CD14-positive monocyte (primary cell): ENCODE measurements around the gene KIRREL3. TPM values are rescaled to one million over a fixed set of nuclear protein-coding genes. Genes with fewer than 3 reads are reported as not detected.

Experiments
- DNase-seq, 3 donors: peaks; one replicate each; pipeline ENCODE4 v3.0.0-alpha.2; 2011 to 2022
- H2AFZ ChIP-seq: 2 replicates; pipeline ENCODE4 v1.6.0; 2012; ENCODE audit warnings: mild to moderate bottlenecking, low read depth, low read length, inconsistent platforms; ENCODE audit not compliant: insufficient read depth, poor library complexity, severe bottlenecking
- H3K27ac ChIP-seq, 2 donors: 1 replicate in 1 of 2; 2 replicates in 1 of 2; pipeline ENCODE4 v1.5.1; 2012 to 2013; ENCODE audit warnings: low read length in 2 of 2, control low read depth in 1 of 2, inconsistent platforms in 1 of 2, low read depth in 1 of 2, mild to moderate bottlenecking in 1 of 2
- H3K27me3 ChIP-seq, 2 donors: one replicate each; pipeline versions ENCODE4 v1.6.0 to v1.6.1; 2011 to 2013; ENCODE audit warnings: low read length in 2 of 2; ENCODE audit not compliant: control insufficient read depth in 2 of 2, insufficient read depth in 2 of 2
- H3K36me3 ChIP-seq, 2 donors: replicated peaks in 1 of 2; 1 replicate in 1 of 2; 2 replicates in 1 of 2; pipeline versions ENCODE4 v1.5.1 to v1.6.1; 2012 to 2013; ENCODE audit warnings: low read length in 2 of 2, control low read depth in 1 of 2, inconsistent platforms in 1 of 2, mild to moderate bottlenecking in 1 of 2; ENCODE audit not compliant: insufficient read depth in 2 of 2, control insufficient read depth in 1 of 2
- H3K4me1 ChIP-seq, 2 donors: 1 replicate in 1 of 2; 2 replicates in 1 of 2; pipeline versions ENCODE4 v1.5.1 to v1.6.1; 2012 to 2013; ENCODE audit warnings: low read length in 2 of 2, control low read depth in 1 of 2, inconsistent platforms in 1 of 2, mild to moderate bottlenecking in 1 of 2, moderate library complexity in 1 of 2; ENCODE audit not compliant: insufficient read depth in 2 of 2, control insufficient read depth in 1 of 2
- H3K4me2 ChIP-seq: replicated peaks from 2 replicates; pipeline ENCODE3; 2012; ENCODE audit warnings: low read length, moderate library complexity, mild to moderate bottlenecking; ENCODE audit not compliant: poor library complexity, severe bottlenecking; ENCODE audit errors: extremely low read depth
- H3K4me3 ChIP-seq, 3 experiments: fragments of 200-600 bp in 1 of 3; sonication (generic) in 1 of 3; replicated peaks in 1 of 3; 1 replicate in 2 of 3; 2 replicates in 1 of 3; pipeline ENCODE4 v1.5.1; 2011 to 2013; ENCODE audit warnings: low read length in 3 of 3, mild to moderate bottlenecking in 3 of 3, control low read depth in 2 of 3, low read depth in 2 of 3, inconsistent platforms in 1 of 3, moderate library complexity in 1 of 3
- H3K79me2 ChIP-seq: 2 replicates; pipeline ENCODE4 v1.6.0; 2012; ENCODE audit warnings: mild to moderate bottlenecking, control low read depth, inconsistent platforms, low read length, moderate library complexity; ENCODE audit not compliant: insufficient read depth
- H3K9ac ChIP-seq: 2 replicates; pipeline ENCODE4 v1.6.0; 2017; ENCODE audit warnings: low read length, mild to moderate bottlenecking; ENCODE audit not compliant: insufficient read depth, poor library complexity, severe bottlenecking
- H3K9me3 ChIP-seq, 2 donors: replicated peaks in 1 of 2; 1 replicate in 1 of 2; 2 replicates in 1 of 2; pipeline versions ENCODE4 v1.5.1 to v1.6.1; 2012 to 2013; ENCODE audit warnings: low read length in 2 of 2, control low read depth in 1 of 2; ENCODE audit not compliant: control insufficient read depth in 1 of 2, insufficient read depth in 1 of 2
- H4K20me1 ChIP-seq: 2 replicates; pipeline ENCODE4 v1.6.0; 2012; ENCODE audit warnings: mild to moderate bottlenecking, low read length, control low read depth, moderate library complexity; ENCODE audit not compliant: insufficient read depth
- H3K27ac Mint-ChIP-seq, 7 donors: one replicate each; pipeline ENCODE4 v1.8.0; 2020; ENCODE audit warnings: mild to moderate bottlenecking in 7 of 7, mixed read lengths in 7 of 7, moderate library complexity in 6 of 7, inconsistent platforms in 2 of 7
- H3K27me3 Mint-ChIP-seq, 3 donors: one replicate each; pipeline ENCODE4 v1.8.0; 2021 to 2022; ENCODE audit warnings: low read depth in 3 of 3, mild to moderate bottlenecking in 3 of 3, mixed read lengths in 3 of 3, moderate library complexity in 3 of 3, inconsistent platforms in 1 of 3
- H3K36me3 Mint-ChIP-seq, 2 donors: one replicate each; pipeline ENCODE4 v1.8.0; 2020; ENCODE audit warnings: mixed read lengths in 2 of 2, inconsistent platforms in 1 of 2, mild to moderate bottlenecking in 1 of 2
- H3K4me1 Mint-ChIP-seq: one replicate; pipeline ENCODE4 v1.8.0; 2020; ENCODE audit warnings: mild to moderate bottlenecking, mixed read lengths
- H3K4me3 Mint-ChIP-seq, 2 donors: one replicate each; pipeline ENCODE4 v1.8.0; 2020; ENCODE audit warnings: mild to moderate bottlenecking in 2 of 2, mixed read lengths in 2 of 2, moderate library complexity in 1 of 2
- H3K9me3 Mint-ChIP-seq, 7 donors: one replicate each; pipeline ENCODE4 v1.8.0; 2020 to 2022; ENCODE audit warnings: mixed read lengths in 7 of 7, mild to moderate bottlenecking in 6 of 7, moderate library complexity in 6 of 7, inconsistent platforms in 2 of 7
- WGBS: methylation state at CpG from one replicate; pipeline ENCODE4 v1.1.5; 2013; ENCODE audit warnings: missing lambda C conversion rate; ENCODE audit not compliant: insufficient coverage; 5-methylcytosine and 5-hydroxymethylcytosine counted together
- intact Hi-C, 2 donors: fragments of 100-400 bp; cut with micrococcal nuclease; formaldehyde crosslinking; loops; one replicate each; pipeline versions ENCODE4 v1.15.0 to v1.15.1; 2023
- polyA plus RNA-seq, 3 donors: library from polyadenylated mRNA; depleted of rRNA in 1 of 3; unstranded in 2 of 3; stranded (reverse) in 1 of 3; fragments of 300-500 nt in 2 of 3; fragments of >200 nt in 1 of 3; fragmentation: Illumina TruSeq in 2 of 3; gene quantifications; 1 replicate in 2 of 3; 2 replicates in 1 of 3; pipeline ENCODE4 v1.2.3, GENCODE V29; 2012 to 2021
- TF ChIP-seq, protein P1 (sequence below): fragments of 200-600 bp; IDR thresholded peaks from one replicate; pipeline ENCODE4 v1.8.0; 2022; ENCODE audit warnings: antibody characterized with exemption, mild to moderate bottlenecking

KIRREL3 gene
- polyA plus RNA-seq, 3 donors = not detected

DNA sequence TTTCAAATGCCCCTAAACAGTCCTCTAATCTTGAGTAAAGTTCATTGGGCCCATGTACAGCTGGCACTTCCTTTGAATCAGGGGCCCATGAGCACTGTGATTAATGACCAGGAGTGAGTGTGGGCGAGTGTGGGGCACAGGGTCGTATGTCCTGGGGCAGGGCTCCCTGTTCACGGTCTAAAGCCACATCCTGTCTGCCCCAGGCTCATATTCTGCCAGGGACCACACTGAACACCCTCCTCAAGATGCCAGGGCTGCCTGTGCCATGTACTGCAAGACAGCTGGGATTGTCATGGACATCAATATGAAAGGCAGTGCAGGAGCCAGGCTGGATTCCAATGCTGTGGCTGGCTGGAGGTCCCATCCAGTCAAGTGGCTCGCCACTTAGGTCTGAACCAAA, 130.5 kb downstream of the KIRREL3 start:
- WGBS = 46% methylated on average over 4 of the region's 4 CpGs
- Histone ChIP-seq H3K27ac (no peak overlapping the region), H3K36me3 (no peaks in the 10 kb centered on the region), H2AFZ (no peak overlapping the region), H3K27me3 (no peaks in the 10 kb centered on the region), H3K79me2 (no peaks in the 10 kb centered on the region), H3K9ac (no peak overlapping the region), H3K4me1 (no peaks in the 10 kb centered on the region), H3K4me2 (no peak overlapping the region), H3K9me3 (no peaks in the 10 kb centered on the region), H4K20me1 (no peaks in the 10 kb centered on the region), H3K4me3 (no peak overlapping the region)
- DNase-seq = no peak
- peaks cover 2 to 5% (median 3%) of the 10 kb centered on the region in 3 donors for H3K27me3 Mint-ChIP-seq
- TF ChIP-seq, protein P1, sequence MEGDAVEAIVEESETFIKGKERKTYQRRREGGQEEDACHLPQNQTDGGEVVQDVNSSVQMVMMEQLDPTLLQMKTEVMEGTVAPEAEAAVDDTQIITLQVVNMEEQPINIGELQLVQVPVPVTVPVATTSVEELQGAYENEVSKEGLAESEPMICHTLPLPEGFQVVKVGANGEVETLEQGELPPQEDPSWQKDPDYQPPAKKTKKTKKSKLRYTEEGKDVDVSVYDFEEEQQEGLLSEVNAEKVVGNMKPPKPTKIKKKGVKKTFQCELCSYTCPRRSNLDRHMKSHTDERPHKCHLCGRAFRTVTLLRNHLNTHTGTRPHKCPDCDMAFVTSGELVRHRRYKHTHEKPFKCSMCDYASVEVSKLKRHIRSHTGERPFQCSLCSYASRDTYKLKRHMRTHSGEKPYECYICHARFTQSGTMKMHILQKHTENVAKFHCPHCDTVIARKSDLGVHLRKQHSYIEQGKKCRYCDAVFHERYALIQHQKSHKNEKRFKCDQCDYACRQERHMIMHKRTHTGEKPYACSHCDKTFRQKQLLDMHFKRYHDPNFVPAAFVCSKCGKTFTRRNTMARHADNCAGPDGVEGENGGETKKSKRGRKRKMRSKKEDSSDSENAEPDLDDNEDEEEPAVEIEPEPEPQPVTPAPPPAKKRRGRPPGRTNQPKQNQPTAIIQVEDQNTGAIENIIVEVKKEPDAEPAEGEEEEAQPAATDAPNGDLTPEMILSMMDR = no peak
- H3K36me3 Mint-ChIP-seq = no peaks in the 10 kb centered on the region
- H3K4me1 Mint-ChIP-seq = no peaks in the 10 kb centered on the region
- no peak overlapping the region for H3K27ac Mint-ChIP-seq
- no peak overlapping the region for H3K4me3 Mint-ChIP-seq
- intact Hi-C loops = no loop called here
- no peaks in the 10 kb centered on the region for H3K9me3 Mint-ChIP-seq

DNA sequence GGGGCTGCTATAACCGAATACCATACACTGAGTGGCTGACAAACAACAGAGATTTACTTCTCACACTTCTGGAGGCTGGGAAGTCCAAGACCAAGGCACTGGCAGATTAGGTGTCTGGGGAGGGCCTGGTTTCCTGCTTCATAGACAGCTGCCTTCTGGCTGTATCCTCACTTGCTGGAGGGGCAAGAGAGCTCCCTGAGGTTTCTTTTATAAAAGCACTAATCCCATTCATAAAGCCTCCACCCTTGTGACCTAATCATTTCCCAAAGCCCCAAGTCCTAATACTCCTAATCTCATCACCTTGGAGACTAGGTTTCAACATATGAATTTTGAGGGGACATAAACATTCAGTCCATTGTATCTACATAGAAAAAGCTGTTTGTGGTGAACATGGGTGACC, 131.8 kb downstream of the KIRREL3 start:
- H3K4me1 Mint-ChIP-seq = no peaks in the 10 kb centered on the region
- Histone ChIP-seq H2AFZ (no peak overlapping the region), H3K27ac (no peak overlapping the region), H3K4me3 (no peak overlapping the region), H3K79me2 (no peaks in the 10 kb centered on the region), H3K4me2 (no peak overlapping the region), H3K9me3 (no peaks in the 10 kb centered on the region), H3K4me1 (no peaks in the 10 kb centered on the region), H4K20me1 (no peaks in the 10 kb centered on the region), H3K27me3 (no peaks in the 10 kb centered on the region), H3K36me3 (no peaks in the 10 kb centered on the region), H3K9ac (no peak overlapping the region)
- no peak overlapping the region for H3K27ac Mint-ChIP-seq
- H3K27me3 Mint-ChIP-seq = peaks cover 0 to 5% (median 4%) of the 10 kb centered on the region in 3 donors
- DNase-seq = no peak
- H3K9me3 Mint-ChIP-seq = peaks cover 0 to 2% (median 0%) of the 10 kb centered on the region in 7 donors
- no peak overlapping the region for H3K4me3 Mint-ChIP-seq
- no CpG with 5 or more reads among the region's 1 CpG for WGBS
- H3K36me3 Mint-ChIP-seq = no peaks in the 10 kb centered on the region
- TF ChIP-seq, protein P1 = no peak
- intact Hi-C loops = no loop called here
